Raji (cell line): Measurements from ENCODE around the gene UGT2B17.

Experiments used
- POLR2A ChIP-seq: IDR thresholded peaks from 2 replicates; pipeline ENCODE4 v1.6.1; 2011; ENCODE audit warnings: low read depth, low read length, control low read depth; ENCODE audit not compliant: insufficient read depth

The UGT2B17 gene

DNA sequence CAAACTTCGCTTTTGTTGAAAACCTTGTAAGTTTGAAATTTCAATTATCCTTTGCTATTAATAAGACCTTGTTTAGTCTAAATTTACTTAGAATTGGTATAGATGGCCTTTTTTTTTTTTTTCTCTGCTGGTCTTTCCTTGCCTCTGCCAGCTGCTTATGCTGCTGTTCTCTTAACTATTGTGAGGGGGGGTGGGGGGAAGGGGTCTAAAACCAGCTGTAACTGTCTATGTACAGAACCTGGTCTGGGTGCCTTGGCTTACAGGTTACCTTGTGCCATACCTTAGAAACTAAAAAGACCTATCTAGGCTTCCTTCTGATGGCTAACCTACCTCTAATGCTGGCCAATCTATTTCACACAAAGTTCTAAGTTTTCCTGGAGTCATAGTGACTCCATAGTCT lies 1.0 kb downstream of the UGT2B17 start:
- no peak for TF ChIP-seq POLR2A

DNA sequence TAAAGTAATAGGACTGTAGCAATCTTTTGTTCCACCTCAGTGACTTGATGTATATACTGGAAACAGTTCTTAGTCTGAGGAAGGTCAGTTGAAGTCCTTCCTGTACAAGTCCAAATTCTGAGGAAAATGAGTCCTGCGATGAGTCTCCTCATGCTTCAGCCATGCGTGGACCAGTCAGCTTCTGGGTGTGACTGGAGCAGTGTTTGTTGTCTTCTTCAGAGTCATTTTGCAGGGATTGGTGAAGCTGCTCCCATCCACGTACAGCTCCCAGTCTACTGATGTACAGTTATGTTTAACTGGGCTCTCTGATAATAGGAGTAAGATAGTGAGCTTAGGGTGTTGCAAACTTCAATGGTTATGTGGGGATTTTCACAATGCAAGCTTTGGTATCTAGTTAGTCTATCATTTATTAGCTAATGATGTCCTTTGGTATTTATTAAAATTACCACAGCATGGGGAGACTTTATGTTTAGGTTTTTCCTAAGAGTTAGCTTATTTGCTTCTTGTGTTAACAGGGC lies 3.4 kb downstream of the UGT2B17 start:
- no peak for TF ChIP-seq POLR2A

GRCh38 chr4:68570122-68570507 lies 6.0 kb downstream of the UGT2B17 start:
- no peak for TF ChIP-seq POLR2A

DNA sequence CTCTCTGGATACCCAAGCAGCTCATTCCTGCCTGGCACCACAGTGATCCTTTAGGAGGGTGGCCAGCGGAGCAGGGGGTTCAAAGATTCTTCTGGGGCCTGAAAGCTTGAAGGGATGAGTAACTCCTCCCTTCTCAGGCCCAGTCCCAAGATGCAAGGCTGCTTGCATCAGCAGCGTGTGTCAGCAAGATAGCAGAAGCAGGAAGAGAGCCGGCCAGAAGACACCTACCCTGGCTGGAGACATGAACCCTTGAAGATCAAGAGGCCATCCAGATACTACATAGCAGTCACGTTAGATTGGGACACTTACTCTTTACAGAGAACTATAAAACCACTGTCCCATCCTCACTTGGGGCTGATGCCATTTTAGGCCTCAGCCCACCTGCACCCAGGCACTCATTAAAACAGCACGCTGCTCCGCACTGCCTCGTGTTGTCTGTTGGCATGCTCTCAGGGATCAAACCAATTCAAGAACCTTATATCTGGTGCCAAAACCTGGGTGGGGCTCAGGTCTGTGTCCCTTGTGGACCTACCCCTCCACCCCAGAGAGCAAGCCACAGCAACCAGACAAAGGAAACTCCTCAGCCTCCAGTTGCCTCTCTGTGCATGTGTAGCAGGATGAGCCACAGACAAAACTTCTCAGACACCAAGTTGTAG lies 6.5 kb downstream of the UGT2B17 start:
- no peak for TF ChIP-seq POLR2A

- no peak for TF ChIP-seq POLR2A
These were observed 39.7 kb downstream of the UGT2B17 start for GRCh38 chr4:68536375-68536774.

GRCh38 chr4:68535974-68536373 lies 40.1 kb downstream of the UGT2B17 start:
- no peak for TF ChIP-seq POLR2A

DNA sequence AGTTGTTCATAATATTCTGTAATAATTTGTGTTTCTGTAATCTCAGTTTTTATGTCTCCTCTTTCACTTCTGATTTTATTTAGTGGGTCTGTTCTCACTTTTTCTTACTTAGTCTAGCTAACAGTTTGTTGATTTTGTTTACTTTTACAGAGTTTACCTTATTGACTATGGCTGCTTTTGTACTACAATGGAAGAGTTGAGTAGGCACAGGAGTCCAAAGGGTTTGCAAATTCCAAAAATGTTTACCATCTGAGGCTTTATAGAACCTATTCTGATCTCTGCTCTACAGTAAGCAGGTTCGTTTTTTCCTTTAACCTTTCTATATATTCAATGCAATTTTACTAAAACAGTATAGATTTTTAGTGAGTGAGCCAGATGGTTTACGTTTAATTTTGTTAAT lies 55.1 kb downstream of the UGT2B17 start:
- TF ChIP-seq POLR2A: no peak

DNA sequence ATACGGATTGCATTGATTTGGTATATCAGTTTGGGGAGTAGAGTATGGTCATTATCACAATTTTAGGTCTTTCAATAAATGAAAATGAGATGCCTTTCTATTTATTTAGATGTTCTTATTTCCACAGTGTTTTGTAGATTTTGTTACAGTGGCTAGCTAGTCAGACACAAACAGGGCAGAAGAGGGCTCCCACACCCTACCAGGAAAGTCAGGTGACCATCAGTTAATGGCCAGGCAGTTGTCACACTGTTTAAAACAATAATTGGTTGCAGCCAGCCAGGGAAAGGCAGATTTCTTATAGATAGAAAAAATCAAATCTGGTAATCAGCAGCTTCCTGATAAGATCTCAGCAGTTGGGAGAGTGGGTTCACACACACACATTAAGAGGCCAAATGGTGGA lies 57.2 kb downstream of the UGT2B17 start:
- no peak for TF ChIP-seq POLR2A

GRCh38 chr4:68499021-68499420 lies 77.1 kb downstream of the UGT2B17 start:
- TF ChIP-seq POLR2A: no peak

DNA sequence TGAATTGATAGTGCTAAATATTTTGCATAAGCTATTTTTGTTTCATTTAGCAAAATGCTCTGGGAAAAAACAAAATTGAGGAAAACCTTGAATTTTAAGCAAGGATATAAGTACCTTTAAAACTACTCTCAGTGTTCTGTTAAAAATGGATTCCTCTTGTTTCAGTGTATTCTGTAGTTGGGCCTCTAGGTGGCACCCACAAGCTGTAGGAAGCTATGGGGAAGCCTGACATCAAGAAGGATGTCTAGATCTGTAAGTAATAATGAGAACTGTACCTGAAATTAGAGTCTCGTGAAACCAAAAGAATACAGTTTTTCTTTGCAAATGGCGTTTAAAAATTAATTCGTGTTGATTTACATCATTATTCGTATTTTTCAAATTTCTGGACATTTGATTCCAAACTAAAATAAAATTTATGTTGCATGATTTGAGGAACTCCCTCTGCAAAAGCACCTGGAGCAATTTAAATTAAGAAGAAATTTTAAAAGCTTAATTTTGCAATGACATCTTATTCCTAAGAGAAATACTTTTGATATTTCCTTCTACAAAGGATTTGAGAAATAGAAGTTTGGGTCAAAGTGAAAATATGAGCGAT lies 77.6 kb downstream of the UGT2B17 start:
- no peak for TF ChIP-seq POLR2A

DNA sequence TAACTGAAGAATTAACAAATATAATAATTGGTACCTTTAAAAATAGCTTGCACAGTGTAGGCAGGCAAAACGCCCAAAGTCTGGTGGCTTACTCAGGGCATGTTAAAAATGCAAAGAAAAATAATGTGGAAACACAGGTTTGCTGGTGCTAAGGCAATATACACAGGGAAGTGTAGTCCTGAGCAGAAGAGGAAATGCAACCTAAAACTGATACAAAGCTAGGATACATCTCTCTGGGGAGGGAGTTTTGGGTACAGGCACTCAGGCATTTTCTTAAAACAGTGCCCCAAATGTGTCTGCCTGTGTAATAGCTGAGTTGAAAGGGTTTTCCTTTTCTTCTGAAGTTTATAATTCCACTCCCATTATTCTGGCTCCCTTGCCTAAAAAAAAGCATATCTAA lies 81.4 kb downstream of the UGT2B17 start:
- no peak for TF ChIP-seq POLR2A

GRCh38 chr4:68490826-68491457 lies 85.2 kb downstream of the UGT2B17 start:
- TF ChIP-seq POLR2A: no peak

DNA sequence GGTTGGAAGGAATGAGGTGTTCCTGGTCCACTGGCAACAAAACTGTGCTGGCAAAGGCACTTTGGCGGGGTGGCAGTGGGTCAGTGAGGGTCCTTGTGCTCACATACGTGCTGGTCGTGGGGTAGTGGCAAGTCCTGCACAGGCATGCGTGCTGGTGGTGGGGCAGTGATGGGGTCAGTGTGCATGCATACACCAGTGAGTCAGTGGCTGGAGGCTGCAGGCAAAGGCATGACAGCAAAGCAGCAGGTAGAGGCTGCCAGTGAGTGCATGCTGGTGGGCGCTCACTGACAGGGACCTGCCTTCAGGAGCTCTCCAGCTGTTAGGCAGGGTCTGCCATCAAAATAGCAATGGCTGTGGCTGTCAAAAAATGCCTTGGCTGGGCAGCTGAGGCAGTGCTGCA lies 86.8 kb downstream of the UGT2B17 start:
- no peak for TF ChIP-seq POLR2A
